DND-41 (cell line): ENCODE results near the gene NTSR2.

Experiments
- ATAC-seq: fragments of 200-7000 bp; cut with Tn5 transposase; 3 replicates; pipeline ENCODE4 v1.9.1; 2021; ENCODE audit warnings: low read depth; ENCODE audit not compliant: insufficient read depth
- DNase-seq: peaks from one replicate; pipeline ENCODE4 v3.0.0-alpha.2; 2020
- H2AFZ ChIP-seq: 2 replicates; pipeline ENCODE4 v1.6.0; 2012; ENCODE audit warnings: low read depth, low read length
- H3K27ac ChIP-seq: 2 replicates; pipeline ENCODE4 v1.5.1; 2012; ENCODE audit warnings: low read length, inconsistent platforms
- H3K27me3 ChIP-seq: fragments of 200-600 bp; sonication (generic); 2 replicates; pipeline ENCODE4 v1.6.0; 2012; ENCODE audit warnings: low read length, mild to moderate bottlenecking, inconsistent platforms; ENCODE audit not compliant: insufficient read depth, poor library complexity
- H3K36me3 ChIP-seq: 2 replicates; pipeline ENCODE4 v1.5.1; 2012; ENCODE audit warnings: low read length, inconsistent platforms; ENCODE audit not compliant: insufficient read depth
- H3K4me1 ChIP-seq: 2 replicates; pipeline ENCODE4 v1.5.1; 2012; ENCODE audit warnings: mild to moderate bottlenecking, low read length; ENCODE audit not compliant: insufficient read depth
- H3K4me2 ChIP-seq: 2 replicates; pipeline ENCODE4 v1.6.0; 2012; ENCODE audit warnings: mild to moderate bottlenecking, moderate library complexity, low read length, inconsistent platforms; ENCODE audit not compliant: insufficient read depth
- H3K4me3 ChIP-seq, 2 experiments: fragments of 200-600 bp in 1 of 2; shearing (Covaris generic) in 1 of 2; 2 replicates each; pipeline ENCODE4 v1.5.1; 2012 to 2016; ENCODE audit warnings: inconsistent platforms in 2 of 2, low read length in 2 of 2, mild to moderate bottlenecking in 2 of 2, low read depth in 1 of 2, moderate library complexity in 1 of 2
- H3K79me2 ChIP-seq: 2 replicates; pipeline ENCODE4 v1.6.0; 2012; ENCODE audit warnings: low read length, inconsistent platforms; ENCODE audit not compliant: insufficient read depth
- H3K9ac ChIP-seq: 2 replicates; pipeline ENCODE4 v1.6.0; 2012; ENCODE audit warnings: low read depth, mild to moderate bottlenecking, inconsistent platforms, low read length, moderate library complexity
- H3K9me3 ChIP-seq: 2 replicates; pipeline ENCODE4 v1.5.1; 2012; ENCODE audit warnings: low read length, moderate library complexity, mild to moderate bottlenecking, inconsistent platforms; ENCODE audit not compliant: insufficient read depth, severe bottlenecking
- H4K20me1 ChIP-seq: 2 replicates; pipeline ENCODE4 v1.6.0; 2012; ENCODE audit warnings: low read length; ENCODE audit not compliant: insufficient read depth
- EZH2 ChIP-seq: IDR thresholded peaks from 3 replicates; pipeline ENCODE4 v1.6.1; 2012; ENCODE audit warnings: borderline replicate concordance, low read depth, mild to moderate bottlenecking, moderate library complexity, low read length, inconsistent platforms; ENCODE audit not compliant: severe bottlenecking
- TF ChIP-seq, protein P1 (sequence below): IDR thresholded peaks from 2 replicates; pipeline ENCODE4 v1.5.1; 2012; ENCODE audit warnings: borderline replicate concordance, low read length, moderate library complexity, mild to moderate bottlenecking; ENCODE audit not compliant: poor library complexity, severe bottlenecking; ENCODE audit errors: extremely low read depth

The NTSR2 gene

GRCh38 chr2:11717623-11718022 is 47.6 kb upstream of the NTSR2 start:
- no peaks in the 10 kb centered on the region for H3K9me3 ChIP-seq
- peaks cover 16% of the 10 kb centered on the region for H3K4me1 ChIP-seq
- H3K27ac ChIP-seq: no peak overlapping the region
- no peak overlapping the region for H3K9ac ChIP-seq
- H3K4me2 ChIP-seq: no peak overlapping the region
- TF ChIP-seq, protein P1, sequence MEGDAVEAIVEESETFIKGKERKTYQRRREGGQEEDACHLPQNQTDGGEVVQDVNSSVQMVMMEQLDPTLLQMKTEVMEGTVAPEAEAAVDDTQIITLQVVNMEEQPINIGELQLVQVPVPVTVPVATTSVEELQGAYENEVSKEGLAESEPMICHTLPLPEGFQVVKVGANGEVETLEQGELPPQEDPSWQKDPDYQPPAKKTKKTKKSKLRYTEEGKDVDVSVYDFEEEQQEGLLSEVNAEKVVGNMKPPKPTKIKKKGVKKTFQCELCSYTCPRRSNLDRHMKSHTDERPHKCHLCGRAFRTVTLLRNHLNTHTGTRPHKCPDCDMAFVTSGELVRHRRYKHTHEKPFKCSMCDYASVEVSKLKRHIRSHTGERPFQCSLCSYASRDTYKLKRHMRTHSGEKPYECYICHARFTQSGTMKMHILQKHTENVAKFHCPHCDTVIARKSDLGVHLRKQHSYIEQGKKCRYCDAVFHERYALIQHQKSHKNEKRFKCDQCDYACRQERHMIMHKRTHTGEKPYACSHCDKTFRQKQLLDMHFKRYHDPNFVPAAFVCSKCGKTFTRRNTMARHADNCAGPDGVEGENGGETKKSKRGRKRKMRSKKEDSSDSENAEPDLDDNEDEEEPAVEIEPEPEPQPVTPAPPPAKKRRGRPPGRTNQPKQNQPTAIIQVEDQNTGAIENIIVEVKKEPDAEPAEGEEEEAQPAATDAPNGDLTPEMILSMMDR: no peak
- TF ChIP-seq EZH2: no peak
- DNase-seq: no peak
- H3K27me3 ChIP-seq: no peaks in the 10 kb centered on the region
- H3K4me3 ChIP-seq: no peak overlapping the region
- H3K36me3 ChIP-seq: no peaks in the 10 kb centered on the region
- H3K79me2 ChIP-seq: no peaks in the 10 kb centered on the region
- H2AFZ ChIP-seq: no peak overlapping the region
- H4K20me1 ChIP-seq: no peaks in the 10 kb centered on the region
- no peak for ATAC-seq

DNA sequence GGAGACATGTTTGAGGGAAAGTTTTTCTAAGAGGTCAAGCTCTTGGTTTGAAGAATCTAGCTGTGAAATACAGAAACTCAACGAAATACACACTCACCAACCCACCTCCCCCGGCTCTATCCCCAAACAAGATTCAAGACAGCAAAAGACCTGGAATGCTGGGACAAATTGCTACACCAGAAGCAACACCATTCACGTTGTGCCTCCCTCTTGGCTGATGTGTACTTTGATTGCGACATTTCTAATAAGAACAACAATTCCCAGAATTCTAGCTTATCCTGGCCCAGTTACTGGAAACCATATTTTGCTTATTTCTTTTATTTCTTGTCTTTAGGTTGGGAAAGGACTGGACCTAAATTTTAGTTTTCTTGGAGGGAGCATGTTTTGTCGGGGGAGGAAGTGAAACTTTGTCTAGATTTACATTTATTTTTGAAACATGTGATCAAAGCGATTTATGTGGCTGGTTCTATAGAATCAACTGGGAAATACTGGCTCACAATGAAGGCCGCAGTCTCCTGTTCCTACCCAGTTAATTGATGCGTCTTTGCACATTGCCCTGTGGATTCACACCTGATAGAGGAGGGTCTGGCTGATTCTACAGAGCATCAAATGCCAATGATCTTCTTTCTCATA is 46.8 kb upstream of the NTSR2 start:
- ATAC-seq (no peak), DNase-seq (no peak)
- H3K4me2 ChIP-seq: no peak overlapping the region
- peaks cover 16% of the 10 kb centered on the region for H3K4me1 ChIP-seq
- H3K79me2 ChIP-seq: no peaks in the 10 kb centered on the region
- H2AFZ ChIP-seq: no peak overlapping the region
- no peak overlapping the region for H3K9ac ChIP-seq
- H3K9me3 ChIP-seq: no peaks in the 10 kb centered on the region
- H4K20me1 ChIP-seq: no peaks in the 10 kb centered on the region
- no peaks in the 10 kb centered on the region for H3K36me3 ChIP-seq
- no peak overlapping the region for H3K27ac ChIP-seq
- no peak overlapping the region for H3K4me3 ChIP-seq
- TF ChIP-seq, protein P1: no peak
- no peak for TF ChIP-seq EZH2
- H3K27me3 ChIP-seq: no peaks in the 10 kb centered on the region

DNA sequence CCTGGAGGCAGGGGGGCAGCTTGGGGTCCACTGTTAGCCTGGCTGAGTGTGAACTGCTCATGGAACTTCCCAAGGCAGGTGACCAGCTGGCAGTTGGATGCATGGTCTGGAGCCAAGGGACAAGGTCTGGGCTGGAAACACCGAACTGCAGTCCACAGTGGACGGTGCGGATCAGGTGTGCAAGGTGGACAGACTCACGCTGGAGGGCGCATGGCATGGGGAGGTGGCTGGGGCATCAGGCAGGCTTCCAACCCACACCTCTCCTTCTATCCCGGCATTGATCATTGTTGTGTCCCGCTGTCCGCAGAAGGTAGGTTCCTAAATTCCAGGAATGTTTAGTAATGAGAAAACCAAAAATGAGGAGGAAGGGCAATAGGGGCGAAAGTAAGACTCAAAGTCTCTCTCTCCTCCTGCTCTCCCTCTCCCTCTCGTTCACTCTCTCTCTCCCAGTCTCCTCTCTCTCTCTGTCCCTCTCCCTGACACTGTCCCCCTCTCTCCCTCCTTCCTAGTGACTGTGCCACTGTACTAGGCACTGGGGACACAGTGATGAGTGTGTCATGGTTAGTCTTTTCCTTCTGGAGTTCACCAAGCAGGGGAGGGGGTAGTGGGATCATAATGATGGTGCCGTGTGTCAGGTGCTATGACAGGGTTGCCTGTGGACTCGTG is 46.1 kb upstream of the NTSR2 start:
- H3K27me3 ChIP-seq: no peaks in the 10 kb centered on the region
- H4K20me1 ChIP-seq: no peaks in the 10 kb centered on the region
- H3K4me2 ChIP-seq: no peak overlapping the region
- H3K36me3 ChIP-seq: no peaks in the 10 kb centered on the region
- TF ChIP-seq EZH2: no peak
- TF ChIP-seq, protein P1: no peak
- no peak overlapping the region for H3K4me3 ChIP-seq
- no peaks in the 10 kb centered on the region for H3K79me2 ChIP-seq
- ATAC-seq (no peak), DNase-seq (no peak)
- H3K9me3 ChIP-seq: no peaks in the 10 kb centered on the region
- peaks cover 16% of the 10 kb centered on the region for H3K4me1 ChIP-seq
- no peak overlapping the region for H3K27ac ChIP-seq
- no peak overlapping the region for H3K9ac ChIP-seq
- no peak overlapping the region for H2AFZ ChIP-seq
